ENCODE measurements around the gene RSPRY1.

GRCh38 chr16:57166951-57167350, 19.2 kb upstream of the RSPRY1 start:
- TF ChIP-seq, protein P1, sequence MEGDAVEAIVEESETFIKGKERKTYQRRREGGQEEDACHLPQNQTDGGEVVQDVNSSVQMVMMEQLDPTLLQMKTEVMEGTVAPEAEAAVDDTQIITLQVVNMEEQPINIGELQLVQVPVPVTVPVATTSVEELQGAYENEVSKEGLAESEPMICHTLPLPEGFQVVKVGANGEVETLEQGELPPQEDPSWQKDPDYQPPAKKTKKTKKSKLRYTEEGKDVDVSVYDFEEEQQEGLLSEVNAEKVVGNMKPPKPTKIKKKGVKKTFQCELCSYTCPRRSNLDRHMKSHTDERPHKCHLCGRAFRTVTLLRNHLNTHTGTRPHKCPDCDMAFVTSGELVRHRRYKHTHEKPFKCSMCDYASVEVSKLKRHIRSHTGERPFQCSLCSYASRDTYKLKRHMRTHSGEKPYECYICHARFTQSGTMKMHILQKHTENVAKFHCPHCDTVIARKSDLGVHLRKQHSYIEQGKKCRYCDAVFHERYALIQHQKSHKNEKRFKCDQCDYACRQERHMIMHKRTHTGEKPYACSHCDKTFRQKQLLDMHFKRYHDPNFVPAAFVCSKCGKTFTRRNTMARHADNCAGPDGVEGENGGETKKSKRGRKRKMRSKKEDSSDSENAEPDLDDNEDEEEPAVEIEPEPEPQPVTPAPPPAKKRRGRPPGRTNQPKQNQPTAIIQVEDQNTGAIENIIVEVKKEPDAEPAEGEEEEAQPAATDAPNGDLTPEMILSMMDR (IDR thresholded peaks at IDR 0.05) = no peak
- no peak for TF ChIP-seq ZFX (IDR thresholded peaks at IDR 0.05; ENCODE audit: borderline replicate concordance)
